ENCODE data around the gene MSH3.

DNA sequence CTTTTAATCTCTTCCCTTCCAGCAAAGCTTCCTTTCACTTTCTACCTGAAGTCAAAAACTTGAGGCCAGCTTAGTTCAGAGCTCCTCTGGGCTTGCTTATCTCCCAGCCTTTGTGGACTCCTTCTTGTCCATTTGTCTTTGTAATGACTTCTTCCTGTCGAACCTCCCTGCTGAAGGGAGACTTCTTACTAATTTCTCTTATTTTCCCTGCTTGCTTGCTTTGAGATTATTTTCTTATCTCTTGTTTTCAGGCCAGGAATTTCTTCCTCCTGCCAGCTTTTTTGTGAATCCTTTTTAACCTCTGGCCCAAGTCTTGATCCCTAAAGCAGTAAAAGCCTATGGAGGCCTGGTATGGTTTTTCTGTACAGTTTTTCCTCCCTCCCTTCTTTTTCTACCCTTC, 47.1 kb downstream of the MSH3 start:
- TF ChIP-seq GATA2 (IDR thresholded peaks at IDR 0.05; ENCODE audit: low read depth, low read length) (no peak), GATA3 (IDR thresholded peaks at IDR 0.05; ENCODE audit: low read depth, low read length) (no peak)
